Measurements from ENCODE around the gene QDPR. TPM values are rescaled to one million over a fixed set of nuclear protein-coding genes. Genes with fewer than 3 reads are reported as not detected.

Gene QDPR
- total and polyA plus RNA-seq, 9 of the 15 experiments (the other 6 are each of a cell fraction or from before 2014, with no cell fraction given), result 5.7 to 29.7 (median 17.2) TPM

DNA sequence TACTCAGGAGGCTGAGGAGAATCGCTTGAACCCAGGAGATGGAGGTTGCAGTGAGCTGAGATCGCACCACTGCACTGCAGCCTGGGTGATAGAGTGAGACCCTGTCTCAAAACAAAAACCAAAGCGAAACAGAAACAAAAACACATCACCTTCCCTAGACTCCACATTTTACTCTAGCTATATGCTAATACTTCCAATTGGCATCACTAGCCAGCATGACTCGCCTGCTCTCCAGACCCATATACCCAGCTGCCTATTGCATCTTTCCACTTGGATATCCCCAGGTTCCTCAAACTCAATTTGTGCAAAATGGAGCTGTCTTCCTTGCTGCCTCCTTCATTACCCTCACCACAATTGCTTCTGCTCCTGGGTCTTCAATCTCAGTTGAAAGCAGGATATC lies 42.7 kb upstream of the QDPR start (continued):
- TF ChIP-seq ELF2 (CRISPR knock-in tag; IDR thresholded peaks at IDR 0.05) (no peak), BACH1 (tag; IDR thresholded peaks at IDR 0.05) (no peak)
- TF ChIP-seq, protein P1, sequence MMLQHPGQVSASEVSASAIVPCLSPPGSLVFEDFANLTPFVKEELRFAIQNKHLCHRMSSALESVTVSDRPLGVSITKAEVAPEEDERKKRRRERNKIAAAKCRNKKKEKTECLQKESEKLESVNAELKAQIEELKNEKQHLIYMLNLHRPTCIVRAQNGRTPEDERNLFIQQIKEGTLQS (IDR thresholded peaks at IDR 0.05), result no peak
- TF ChIP-seq, protein P1 (CRISPR knock-in tag; conservative IDR thresholded peaks at IDR 0.05), result no peak

DNA sequence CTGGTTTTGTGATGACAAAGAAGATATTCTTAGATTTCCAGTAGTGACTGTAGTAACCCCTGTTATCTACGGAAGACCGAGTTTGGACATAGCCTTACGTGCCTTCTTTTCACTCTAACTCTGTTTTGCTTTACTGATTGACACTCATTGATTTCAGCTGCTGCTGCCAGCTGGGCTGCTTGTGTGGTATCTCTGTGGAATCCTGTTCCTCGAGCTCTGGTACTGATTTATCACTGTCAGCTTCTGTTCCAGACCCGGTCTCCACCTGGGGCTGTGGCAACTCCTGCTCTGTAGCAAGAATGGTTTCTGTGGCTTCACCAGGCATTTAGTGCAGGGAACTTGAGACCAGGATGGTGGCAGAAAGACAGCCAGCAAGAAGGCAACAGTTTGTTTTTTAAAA lies 40.5 kb upstream of the QDPR start:
- H3K9me1 ChIP-seq (ENCODE audit: control insufficient read depth, insufficient read depth, low read length), result no peaks in the 10 kb centered on the region
- H3K4me1 ChIP-seq (replicated peaks in 1 of 2; ENCODE audit: control insufficient read depth in 2 of 2, insufficient read depth in 2 of 2, low read length in 2 of 2), result no peaks in the 10 kb centered on the region
- no peak for FAIRE-seq
- H3K79me2 ChIP-seq (ENCODE audit: control insufficient read depth, insufficient read depth, low read length), result no peaks in the 10 kb centered on the region
- BruUV-seq (replicated peaks), result no TSS peak
- in situ Hi-C loops (cut with MboI), result no loop called here
- no peak overlapping the region for H3K4me3 ChIP-seq
- 1% methylated on average over 5 of the region's 5 CpGs for WGBS (ENCODE audit: insufficient coverage, low coverage, missing lambda C conversion rate)
- H2AFZ ChIP-seq (ENCODE audit: low read depth, low read length), result no peak overlapping the region
- no peaks in the 10 kb centered on the region for H3K36me3 ChIP-seq (ENCODE audit: control insufficient read depth, insufficient read depth, low read length)
- H3K27ac ChIP-seq (ENCODE audit: extremely low read depth, low read depth, low read length), result no peak overlapping the region
- no peaks in the 10 kb centered on the region for H3K9me3 ChIP-seq (replicated peaks; ENCODE audit: control insufficient read depth, insufficient read depth, low read depth, low read length)
- TF ChIP-seq DNMT1 (IDR thresholded peaks at IDR 0.05), result no peak
- TF ChIP-seq, protein P2, sequence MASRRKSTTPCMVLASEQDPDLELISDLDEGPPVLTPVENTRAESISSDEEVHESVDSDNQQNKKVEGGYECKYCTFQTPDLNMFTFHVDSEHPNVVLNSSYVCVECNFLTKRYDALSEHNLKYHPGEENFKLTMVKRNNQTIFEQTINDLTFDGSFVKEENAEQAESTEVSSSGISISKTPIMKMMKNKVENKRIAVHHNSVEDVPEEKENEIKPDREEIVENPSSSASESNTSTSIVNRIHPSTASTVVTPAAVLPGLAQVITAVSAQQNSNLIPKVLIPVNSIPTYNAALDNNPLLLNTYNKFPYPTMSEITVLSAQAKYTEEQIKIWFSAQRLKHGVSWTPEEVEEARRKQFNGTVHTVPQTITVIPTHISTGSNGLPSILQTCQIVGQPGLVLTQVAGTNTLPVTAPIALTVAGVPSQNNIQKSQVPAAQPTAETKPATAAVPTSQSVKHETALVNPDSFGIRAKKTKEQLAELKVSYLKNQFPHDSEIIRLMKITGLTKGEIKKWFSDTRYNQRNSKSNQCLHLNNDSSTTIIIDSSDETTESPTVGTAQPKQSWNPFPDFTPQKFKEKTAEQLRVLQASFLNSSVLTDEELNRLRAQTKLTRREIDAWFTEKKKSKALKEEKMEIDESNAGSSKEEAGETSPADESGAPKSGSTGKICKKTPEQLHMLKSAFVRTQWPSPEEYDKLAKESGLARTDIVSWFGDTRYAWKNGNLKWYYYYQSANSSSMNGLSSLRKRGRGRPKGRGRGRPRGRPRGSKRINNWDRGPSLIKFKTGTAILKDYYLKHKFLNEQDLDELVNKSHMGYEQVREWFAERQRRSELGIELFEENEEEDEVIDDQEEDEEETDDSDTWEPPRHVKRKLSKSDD (conservative IDR thresholded peaks at IDR 0.05; ENCODE audit: low read length), result no peak
- no peak for TF ChIP-seq LCOR (CRISPR knock-in tag; IDR thresholded peaks at IDR 0.05)
- H3K27me3 ChIP-seq (ENCODE audit: control insufficient read depth in 2 of 2, insufficient read depth in 2 of 2, low read length in 2 of 2), result peaks cover 18 to 22% of the 10 kb centered on the region in 2 experiments; a peak in 3 of 5 replicates
- no peak overlapping the region for H3K9ac ChIP-seq (ENCODE audit: insufficient read depth in 1 of 2, low read depth in 2 of 2, low read length in 2 of 2)
- no peak for ATAC-seq
- intact Hi-C loops (cut with micrococcal nuclease), result no loop called here
- DNase-seq (ENCODE audit: extremely low read depth in 1 of 4, low spot score in 3 of 4), result no peak
- POLR2A ChIA-PET, result interaction anchor here (0.6 kb wide), 1 partner anchor 22 kb away, joined by 3 read pairs; no protein-coding TSS in a partner anchor
- no peak overlapping the region for H3K4me2 ChIP-seq (ENCODE audit: insufficient read depth, low read length)
- CTCF ChIA-PET (ENCODE audit: low intra/inter-chr PET ratio), result no interaction called here
- H4K20me1 ChIP-seq (replicated peaks; ENCODE audit: control insufficient read depth, insufficient read depth, low read length), result no peaks in the 10 kb centered on the region

Measured in K562 (cell line).